Pons (tissue), 1 donor: ENCODE results near the gene RCC1.
"Not testable (repeated sequence)": the region's sequence is repeated elsewhere in the genome, so short reads cannot be mapped to it uniquely, and the experiment has no call there.

Source experiments
- DNase-seq: peaks from one replicate; pipeline ENCODE4 v3.0.0-alpha.2; 2016; ENCODE audit warnings: low spot score

Gene RCC1

DNA sequence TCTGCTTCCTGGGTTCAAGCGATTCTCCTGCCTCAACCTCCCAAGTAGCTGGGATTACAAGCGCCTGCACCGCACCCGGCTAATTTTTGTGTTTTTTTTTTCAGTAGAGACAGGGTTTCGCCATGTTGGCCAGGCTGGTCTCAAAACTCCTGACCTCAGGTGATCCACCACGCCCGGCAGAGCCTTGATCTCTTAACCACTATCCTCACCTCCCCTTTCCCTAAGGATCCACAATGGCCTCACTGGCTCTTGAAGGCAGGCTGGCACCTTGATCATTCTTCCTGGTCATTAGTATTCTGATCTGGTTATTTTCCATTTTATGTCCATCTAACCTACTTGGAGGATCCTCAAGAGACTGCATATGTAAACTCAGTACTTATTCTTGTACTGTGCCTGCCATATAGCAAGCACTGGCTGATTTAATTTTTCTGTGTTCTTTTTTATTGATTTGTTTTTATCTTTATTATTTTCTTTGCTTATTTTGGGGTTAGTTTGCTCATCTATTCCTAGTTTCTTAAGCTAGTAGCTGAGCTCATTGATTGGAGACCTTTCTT lies 6.3 kb downstream of the RCC1 start:
- DNase-seq, result no peak

GRCh38 chr1:28514445-28514933 lies 8.6 kb downstream of the RCC1 start:
- DNase-seq, result not testable (repeated sequence)

DNA sequence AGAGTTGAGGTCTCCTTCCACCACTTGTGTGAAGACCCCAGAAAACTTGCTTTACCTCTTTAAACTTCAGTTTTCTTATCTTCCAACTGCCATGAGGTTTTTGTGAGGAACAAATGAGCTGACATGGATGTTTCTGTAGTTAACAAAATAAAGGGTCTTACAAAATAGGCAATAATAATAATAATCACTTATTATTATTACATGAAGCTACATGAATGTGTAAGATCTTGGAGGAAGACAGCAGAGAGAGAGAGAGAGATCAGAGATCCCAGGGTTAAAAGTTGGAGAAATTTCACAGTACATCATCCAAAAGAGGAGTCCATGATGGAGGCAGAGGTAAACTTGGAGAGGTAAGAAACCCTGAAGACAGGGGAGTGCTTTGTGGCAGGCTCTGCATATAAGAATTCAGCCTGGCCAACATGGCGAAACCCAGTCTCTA lies 10.7 kb downstream of the RCC1 start:
- DNase-seq, result no peak

GRCh38 chr1:28517649-28517999 lies 11.8 kb downstream of the RCC1 start:
- DNase-seq, result no peak

DNA sequence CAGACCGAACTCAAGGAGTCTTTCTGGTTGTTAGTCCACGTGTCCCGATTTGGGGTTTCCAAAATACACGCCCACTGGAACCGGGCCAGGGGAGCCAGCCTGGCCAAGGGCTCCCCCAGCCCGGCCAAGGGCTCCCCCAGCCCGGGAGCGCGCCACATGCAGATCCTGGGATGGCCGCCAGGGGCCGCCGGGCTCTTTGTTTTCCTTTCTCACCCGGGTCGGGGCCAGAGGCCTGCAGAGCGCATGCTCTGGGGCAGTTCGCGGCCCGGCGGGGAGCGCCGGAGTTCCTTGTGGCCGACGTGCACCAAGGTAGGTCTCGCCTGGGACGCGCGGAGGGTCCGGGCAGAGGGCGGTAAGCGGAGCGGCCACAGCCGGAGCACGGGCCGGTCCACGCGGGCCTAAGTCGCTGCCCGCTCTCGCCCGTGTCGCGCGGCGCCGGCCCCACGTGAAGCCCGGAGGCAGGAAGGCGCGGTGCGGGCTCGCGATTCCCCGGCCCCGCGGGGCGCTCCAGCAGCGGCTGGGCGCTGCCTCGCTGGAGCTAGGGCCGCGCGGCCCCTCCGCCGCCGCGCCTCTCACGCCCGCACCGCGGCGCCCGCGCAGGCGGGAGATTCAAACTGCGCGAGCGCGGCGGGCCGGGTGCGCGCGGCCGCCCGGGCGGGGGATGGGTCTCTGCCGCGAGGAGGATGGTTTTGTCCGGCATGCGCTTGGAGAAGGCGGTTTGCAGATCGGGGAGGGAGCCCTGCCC lies 12.3 kb downstream of the RCC1 start:
- peak; percentile 84 for DNase-seq

DNA sequence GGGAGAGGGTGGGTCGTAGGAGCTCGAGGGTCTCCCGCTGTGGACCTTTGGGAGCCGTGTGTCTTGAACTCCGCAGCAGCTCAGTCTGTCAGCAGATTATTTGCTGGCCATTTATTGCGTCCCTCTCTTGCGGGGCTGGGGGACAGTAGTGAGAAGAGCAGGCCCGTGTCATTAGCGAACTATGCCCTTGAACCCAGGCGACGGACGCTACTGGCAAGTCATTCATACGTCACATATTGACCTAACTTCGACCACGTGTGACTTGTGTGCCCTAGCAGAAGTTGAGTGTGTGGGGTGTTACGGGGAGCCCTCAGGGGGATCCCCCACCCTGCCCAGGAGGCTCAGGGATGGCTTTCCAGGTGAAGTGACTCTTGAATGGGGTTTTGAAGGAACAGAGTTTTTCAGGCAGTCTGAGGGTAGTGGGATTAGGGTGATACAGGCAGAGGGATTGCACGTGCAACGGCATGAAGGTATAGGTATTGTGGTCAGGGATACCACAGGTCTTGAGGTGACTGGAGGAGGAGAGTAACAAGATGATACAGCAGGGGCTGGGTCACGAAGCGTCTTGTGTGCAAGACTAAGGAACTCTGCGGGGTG lies 13.0 kb downstream of the RCC1 start:
- no peak for DNase-seq

DNA sequence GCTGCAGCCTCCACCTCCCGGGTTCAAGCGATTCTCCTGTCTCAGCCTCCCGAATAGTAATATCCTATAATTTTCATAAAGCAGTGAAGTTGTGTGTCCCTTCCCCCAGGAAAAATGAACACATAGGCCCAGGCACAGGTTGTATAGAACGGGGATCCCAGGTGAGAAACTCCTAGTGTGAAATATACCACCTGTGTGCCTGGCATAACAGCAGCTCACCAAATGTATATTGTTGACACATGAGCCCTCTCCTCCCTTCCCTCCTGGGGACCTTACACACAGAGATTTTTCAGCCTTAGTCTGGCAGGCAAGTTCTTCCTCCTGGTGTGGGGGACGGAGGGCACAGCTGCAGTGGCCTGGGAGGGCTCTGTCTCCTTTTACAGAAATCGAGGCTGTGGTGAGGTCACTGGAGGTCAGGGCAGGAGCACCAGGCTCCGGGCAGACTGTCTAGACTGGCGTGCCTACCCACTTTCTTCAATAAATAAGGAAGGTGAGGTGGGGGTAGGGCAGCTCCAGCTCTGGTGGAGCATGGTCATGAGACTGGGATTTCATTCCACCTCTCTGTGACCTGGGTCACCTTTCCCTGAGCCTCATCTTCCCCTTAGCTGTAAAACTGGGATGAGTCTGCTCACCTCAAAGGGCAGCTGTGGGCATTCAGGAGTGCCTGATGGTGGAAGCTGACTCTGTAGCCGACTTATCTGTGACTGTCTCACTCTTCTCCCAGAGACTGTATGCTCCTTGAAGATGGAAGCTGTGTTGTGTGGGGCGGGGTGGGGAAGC lies 14.3 kb downstream of the RCC1 start:
- DNase-seq, result no peak

DNA sequence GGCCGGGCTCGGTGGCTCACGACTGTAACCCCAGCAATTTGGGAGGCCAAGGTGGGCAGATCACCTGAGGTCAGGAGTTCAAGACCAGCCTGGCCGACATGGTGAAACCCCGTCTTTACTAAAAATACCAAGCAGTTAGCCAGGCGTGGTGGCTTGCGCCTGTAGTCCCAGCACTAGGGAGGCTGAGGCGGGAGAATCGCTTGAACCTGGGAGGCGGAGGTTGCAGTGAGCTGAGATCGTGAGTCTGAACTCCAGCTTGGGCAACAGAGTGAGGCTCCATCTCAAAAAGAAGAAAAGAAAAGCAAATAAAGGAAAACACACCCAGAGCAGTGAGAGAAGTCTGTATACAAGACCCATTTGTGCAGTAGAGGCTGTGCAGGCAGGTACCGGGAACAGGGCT lies 15.0 kb downstream of the RCC1 start:
- DNase-seq, result not testable (repeated sequence)

DNA sequence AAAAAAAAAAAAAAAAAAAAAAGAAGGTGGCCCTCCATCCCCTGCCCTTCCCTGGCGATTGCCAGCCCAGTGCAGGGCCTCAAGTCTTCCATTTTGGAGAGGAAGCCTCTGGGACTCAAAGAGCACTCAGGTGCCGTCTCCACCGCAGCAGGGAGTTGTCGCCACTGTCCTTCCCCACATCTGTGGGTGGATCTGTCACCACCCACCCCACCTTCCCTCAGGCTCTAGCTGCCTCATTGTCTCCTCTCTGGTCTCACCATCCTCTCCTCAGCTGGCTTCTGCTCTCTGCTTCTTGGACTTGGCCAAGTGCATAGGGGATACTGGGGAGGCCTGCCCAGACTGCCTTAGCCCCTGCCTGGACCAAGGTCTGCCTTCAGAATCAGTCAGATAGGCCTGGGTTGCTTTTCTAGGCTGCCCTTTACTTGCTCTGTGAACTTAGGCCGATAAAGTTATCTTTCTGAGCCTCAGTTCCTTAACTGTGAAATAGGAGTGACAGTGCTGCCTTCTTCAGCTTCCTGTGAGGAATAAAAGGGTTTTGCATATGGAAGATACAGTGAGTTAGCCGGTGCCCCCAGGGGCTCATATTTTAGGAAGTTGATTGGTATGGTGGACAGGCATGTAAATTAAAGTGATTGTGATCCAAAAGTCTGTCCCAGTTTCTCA lies 15.8 kb downstream of the RCC1 start:
- no peak for DNase-seq

DNA sequence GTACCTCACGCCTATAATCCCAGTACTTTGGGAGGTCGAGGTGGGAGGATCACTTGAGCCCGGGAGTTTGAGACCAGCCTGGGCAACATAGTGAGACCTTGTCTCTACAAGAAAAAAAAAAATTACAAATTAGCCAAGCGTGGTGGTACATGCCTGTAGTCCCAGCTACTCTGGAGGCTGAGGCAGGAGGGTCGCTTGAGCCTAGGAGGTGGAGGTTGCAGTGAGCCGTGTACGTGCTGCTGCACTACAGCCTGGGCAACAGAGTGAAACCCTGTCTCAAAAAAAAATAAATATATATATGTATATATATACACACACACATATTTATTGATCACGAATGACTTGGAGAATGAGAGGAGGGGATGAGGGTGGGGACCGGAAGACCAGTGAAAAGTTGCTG lies 16.7 kb downstream of the RCC1 start:
- DNase-seq, result not testable (repeated sequence)

DNA sequence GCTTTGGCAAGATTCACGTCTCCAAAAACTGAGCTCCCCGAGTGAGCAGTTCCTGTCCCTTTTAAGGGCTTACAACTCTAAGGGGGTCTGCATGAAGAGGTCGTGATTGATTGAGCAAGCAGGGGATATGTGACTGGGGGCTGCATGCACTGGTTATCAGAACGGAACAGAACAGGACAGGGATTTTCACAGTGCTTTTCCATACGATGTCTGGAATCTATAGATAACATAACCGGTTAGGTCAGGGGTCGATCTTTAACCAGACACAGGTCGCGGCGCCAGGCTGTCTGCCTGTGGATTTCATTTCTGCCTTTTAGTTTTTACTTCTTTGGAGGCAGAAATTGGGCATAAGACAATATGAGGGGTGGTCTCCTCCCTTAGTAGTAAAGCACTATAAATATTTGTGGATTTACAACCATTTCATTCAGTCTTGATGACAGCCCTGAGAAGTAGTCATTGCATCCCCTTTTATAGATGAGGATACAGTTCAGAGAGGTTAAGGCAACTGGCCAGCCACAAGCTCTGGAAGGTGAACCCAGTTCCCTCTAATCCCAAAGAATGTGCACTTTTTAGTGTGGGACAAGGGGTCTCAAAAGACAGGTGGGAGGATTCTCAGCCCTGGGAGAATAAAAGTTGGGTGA lies 19.3 kb downstream of the RCC1 start:
- not testable (repeated sequence) for DNase-seq

DNA sequence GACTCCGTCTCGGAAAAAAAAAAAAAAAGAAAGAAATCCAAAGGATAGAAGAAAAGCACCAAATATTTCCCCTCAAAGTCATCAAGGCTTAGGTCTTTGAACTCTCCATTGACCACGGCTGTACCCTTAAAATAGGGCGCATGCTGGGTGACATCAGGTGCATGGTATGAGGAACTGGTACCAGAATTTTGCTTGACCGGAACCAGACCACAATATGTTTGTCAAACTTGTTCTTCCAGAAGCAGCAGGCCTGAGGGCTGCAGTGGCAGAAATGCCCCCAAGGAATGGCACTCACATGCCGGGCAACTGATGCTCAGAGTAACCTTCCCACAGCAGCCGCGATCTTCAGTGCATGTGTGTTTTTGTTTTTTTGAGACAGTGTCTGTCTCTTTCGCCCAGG lies 21.0 kb downstream of the RCC1 start:
- no peak for DNase-seq

DNA sequence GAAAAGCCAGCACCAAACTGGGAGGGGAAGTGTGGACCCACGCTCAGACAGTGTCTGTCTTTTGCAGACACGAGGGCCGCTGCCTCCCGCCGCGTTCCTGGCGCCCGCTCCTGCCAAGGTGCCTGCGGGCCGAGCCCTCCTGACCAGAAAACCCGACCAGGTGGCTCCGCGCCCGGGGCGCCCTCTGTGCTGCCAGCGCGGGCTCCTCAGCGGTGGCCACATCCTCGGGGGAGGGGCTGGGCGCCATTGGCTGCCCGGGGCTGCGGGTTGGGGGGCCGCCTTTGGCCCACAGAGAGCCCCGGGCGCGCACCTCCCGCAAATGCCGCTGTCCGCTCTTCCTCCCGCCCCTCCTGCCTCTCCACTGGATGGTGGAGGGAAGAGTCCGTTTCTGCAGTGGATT lies 24.6 kb downstream of the RCC1 start:
- DNase-seq, result no peak

- no peak for DNase-seq
Measured at GRCh38 chr1:28534671-28535070, 28.8 kb downstream of the RCC1 start.

GRCh38 chr1:28535180-28535579 lies 29.3 kb downstream of the RCC1 start:
- DNase-seq, result no peak

DNA sequence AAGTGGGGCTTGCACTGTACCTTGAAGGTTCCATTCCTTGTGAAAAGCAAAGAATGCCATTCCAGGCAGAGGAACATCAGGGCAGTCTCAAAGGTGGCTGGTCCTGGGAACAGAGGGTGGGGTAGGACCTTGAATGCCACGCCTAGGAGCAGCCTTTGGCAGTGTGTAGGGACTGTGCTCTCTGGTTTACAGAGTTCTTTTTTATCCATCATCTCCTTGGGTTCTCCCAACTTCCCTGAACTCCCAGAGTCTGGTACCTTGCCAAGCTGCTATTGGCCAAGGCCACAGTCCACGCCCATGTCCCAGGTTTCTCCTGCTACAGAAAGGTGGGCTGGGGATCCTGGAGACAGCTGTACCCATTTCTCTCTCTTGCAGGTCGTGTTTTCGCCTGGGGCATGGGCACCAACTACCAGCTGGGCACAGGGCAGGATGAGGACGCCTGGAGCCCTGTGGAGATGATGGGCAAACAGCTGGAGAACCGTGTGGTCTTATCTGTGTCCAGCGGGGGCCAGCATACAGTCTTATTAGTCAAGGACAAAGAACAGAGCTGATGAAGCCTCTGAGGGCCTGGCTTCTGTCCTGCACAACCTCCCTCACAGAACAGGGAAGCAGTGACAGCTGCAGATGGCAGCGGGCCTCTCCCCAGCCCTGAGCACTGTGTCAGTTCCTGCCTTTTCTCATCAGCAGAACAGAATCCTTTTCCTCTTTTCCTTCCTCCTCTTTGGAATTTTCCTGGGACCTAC lies 31.8 kb downstream of the RCC1 start:
- DNase-seq, result peak; percentile 58

GRCh38 chr1:28538286-28538685 lies 32.4 kb downstream of the RCC1 start:
- peak; percentile 12 for DNase-seq

GRCh38 chr1:28540651-28541050 lies 34.8 kb downstream of the RCC1 start:
- no peak for DNase-seq

GRCh38 chr1:28541414-28542015 lies 35.7 kb downstream of the RCC1 start:
- DNase-seq, result not testable (repeated sequence)

- DNase-seq, result no peak
Measured at GRCh38 chr1:28545246-28545628, 39.4 kb downstream of the RCC1 start.
